Measurements from ENCODE around the gene KLF6. TPM values are rescaled to one million over a fixed set of nuclear protein-coding genes. Genes with fewer than 3 reads are reported as not detected.

The KLF6 gene
- total RNA-seq, 1 donor from 2014 or later: 95.5 TPM

- no peak for TF ChIP-seq CTCF (IDR thresholded peaks at IDR 0.05; ENCODE audit: unreplicated experiment)
- DNase-seq (ENCODE audit: low spot score, unreplicated experiment): no peak
- Mint-ChIP-seq H3K27me3 (peaks cover 6% of the 10 kb centered on the region), H3K4me3 (ENCODE audit: low read depth) (no peak overlapping the region), H3K4me1 (ENCODE audit: low read depth) (peaks cover 19% of the 10 kb centered on the region), H3K9me3 (ENCODE audit: low read depth) (no peaks in the 10 kb centered on the region), H3K27ac (no peak overlapping the region), H3K36me3 (ENCODE audit: insufficient read depth) (no peaks in the 10 kb centered on the region)
Observed at GRCh38 chr10:3830946-3831345, 45.9 kb upstream of the KLF6 start.

- no peak for TF ChIP-seq CTCF (IDR thresholded peaks at IDR 0.05; ENCODE audit: unreplicated experiment)
- Mint-ChIP-seq H3K27ac (no peak overlapping the region), H3K4me3 (ENCODE audit: low read depth) (no peak overlapping the region), H3K36me3 (ENCODE audit: insufficient read depth) (no peaks in the 10 kb centered on the region), H3K9me3 (ENCODE audit: low read depth) (no peaks in the 10 kb centered on the region), H3K27me3 (peaks cover 4% of the 10 kb centered on the region), H3K4me1 (ENCODE audit: low read depth) (peaks cover 20% of the 10 kb centered on the region)
- no peak for DNase-seq (ENCODE audit: low spot score, unreplicated experiment)
Observed at GRCh38 chr10:3829156-3830050, 44.4 kb upstream of the KLF6 start.

- Mint-ChIP-seq H3K4me3 (ENCODE audit: low read depth) (no peak overlapping the region), H3K27me3 (no peaks in the 10 kb centered on the region), H3K36me3 (ENCODE audit: insufficient read depth) (no peaks in the 10 kb centered on the region), H3K9me3 (ENCODE audit: low read depth) (no peaks in the 10 kb centered on the region), H3K27ac (peak overlapping the region; percentile 23), H3K4me1 (ENCODE audit: low read depth) (peaks cover 20% of the 10 kb centered on the region)
- TF ChIP-seq CTCF (IDR thresholded peaks at IDR 0.05; ENCODE audit: unreplicated experiment): no peak
- DNase-seq (ENCODE audit: low spot score, unreplicated experiment): no peak
Observed at GRCh38 chr10:3828404-3829155, 43.6 kb upstream of the KLF6 start.

- TF ChIP-seq CTCF (IDR thresholded peaks at IDR 0.05; ENCODE audit: unreplicated experiment): no peak
- peak overlapping the region; percentile 62 for H3K27ac Mint-ChIP-seq
- no peaks in the 10 kb centered on the region for H3K36me3 Mint-ChIP-seq (ENCODE audit: insufficient read depth)
- no peak overlapping the region for H3K4me3 Mint-ChIP-seq (ENCODE audit: low read depth)
- no peaks in the 10 kb centered on the region for H3K9me3 Mint-ChIP-seq (ENCODE audit: low read depth)
- DNase-seq (ENCODE audit: low spot score, unreplicated experiment): no peak
- no peaks in the 10 kb centered on the region for H3K27me3 Mint-ChIP-seq
- peaks cover 20% of the 10 kb centered on the region for H3K4me1 Mint-ChIP-seq (ENCODE audit: low read depth)
Observed at GRCh38 chr10:3827768-3828403, 42.9 kb upstream of the KLF6 start.

GRCh38 chr10:3827266-3827665, 42.3 kb upstream of the KLF6 start:
- Mint-ChIP-seq H3K4me3 (ENCODE audit: low read depth) (no peak overlapping the region), H3K27ac (peak overlapping the region; percentile 62), H3K27me3 (no peaks in the 10 kb centered on the region), H3K9me3 (ENCODE audit: low read depth) (no peaks in the 10 kb centered on the region), H3K4me1 (ENCODE audit: low read depth) (peaks cover 20% of the 10 kb centered on the region), H3K36me3 (ENCODE audit: insufficient read depth) (no peaks in the 10 kb centered on the region)
- DNase-seq (ENCODE audit: low spot score, unreplicated experiment): no peak
- no peak for TF ChIP-seq CTCF (IDR thresholded peaks at IDR 0.05; ENCODE audit: unreplicated experiment)
